ENCODE measurements around the gene SERPINB10.
"Not testable (repeated sequence)": the region's sequence is repeated elsewhere in the genome, so short reads cannot be mapped to it uniquely, and the experiment has no call there.

The SERPINB10 gene

DNA sequence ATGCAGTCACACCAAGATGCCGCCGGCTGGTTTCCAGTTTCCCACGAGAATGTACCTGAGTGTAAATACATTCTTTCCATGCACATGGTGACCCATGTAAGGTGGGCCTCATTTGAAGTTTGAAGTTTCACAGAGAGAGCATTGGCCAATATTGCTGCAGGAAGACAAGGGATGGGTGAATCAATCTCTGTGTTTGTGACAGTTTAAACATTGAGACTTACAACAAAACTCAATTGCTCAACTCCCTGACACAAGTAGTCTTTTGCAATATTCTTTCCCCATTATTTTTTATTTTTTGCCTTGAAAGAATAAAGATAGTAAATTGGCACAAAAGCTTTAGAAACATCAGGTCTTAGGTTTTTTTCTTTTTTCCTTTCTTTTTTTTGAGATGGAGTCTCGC, 15.2 kb upstream of the SERPINB10 start:
- DNase-seq (ENCODE audit: low read depth) = no peak

DNA sequence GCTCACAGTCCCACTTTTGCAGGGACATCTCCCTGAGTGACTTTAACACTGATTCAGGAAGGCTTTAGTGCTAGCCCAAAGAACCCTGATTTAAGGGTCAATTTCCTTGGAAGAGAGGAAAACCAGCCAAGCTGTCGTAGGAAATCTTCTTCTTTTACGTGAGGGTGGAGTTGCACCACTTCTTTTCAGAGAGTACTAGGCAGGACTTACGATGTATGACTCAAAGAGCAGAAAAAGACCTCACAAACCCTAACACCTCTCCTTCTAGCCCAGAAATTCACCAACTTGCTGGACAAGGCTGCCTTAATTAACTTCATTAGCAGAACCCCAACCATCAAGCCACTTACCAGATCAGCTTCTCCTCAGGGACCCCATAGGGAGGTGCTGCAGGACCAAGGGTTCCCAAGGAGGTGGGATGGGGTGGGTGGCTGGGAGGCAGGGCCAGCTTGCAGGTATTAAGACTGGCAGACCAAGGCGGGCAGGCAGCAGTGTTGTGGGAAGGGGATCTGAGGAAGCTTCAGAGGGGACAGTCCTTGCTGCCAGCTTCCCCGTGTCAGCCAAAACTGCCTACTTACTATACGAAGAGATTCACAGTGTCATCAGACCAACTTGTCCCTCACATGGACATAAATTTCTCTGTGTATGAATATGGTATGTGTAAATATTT, 13.5 kb upstream of the SERPINB10 start:
- no peak for DNase-seq (ENCODE audit: low read depth)

DNA sequence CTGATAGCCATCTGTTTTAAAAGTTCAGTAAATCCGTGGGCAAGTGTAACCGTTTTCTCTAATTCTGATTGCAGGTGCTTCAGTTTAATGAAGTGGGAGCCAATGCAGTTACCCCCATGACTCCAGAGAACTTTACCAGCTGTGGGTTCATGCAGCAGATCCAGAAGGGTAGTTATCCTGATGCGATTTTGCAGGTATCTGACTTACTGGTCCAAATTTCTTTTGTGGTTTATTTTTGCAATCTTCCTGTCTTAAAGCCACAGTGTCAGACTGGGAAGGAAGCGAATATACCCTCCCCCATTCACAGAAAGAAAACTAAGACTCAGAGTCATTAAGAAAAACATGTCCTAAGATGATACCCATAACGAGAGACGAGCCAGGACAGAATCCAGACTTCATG, 12.6 kb upstream of the SERPINB10 start:
- DNase-seq (ENCODE audit: low read depth) = no peak

DNA sequence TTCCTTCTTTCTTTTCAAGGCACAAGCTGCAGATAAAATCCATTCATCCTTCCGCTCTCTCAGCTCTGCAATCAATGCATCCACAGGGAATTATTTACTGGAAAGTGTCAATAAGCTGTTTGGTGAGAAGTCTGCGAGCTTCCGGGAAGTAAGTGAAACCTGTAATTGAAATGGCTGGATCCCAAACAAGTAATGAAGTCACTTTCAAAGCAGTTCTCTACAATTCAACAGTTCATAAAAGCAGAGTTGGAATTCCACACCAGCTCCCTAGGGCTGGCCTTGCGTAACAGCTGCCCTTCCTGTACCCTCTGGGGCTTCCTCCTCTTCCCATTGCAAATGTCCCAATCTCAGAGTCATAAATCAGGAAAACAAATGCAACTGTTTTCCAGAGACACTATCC, 10.7 kb upstream of the SERPINB10 start:
- no peak for DNase-seq (ENCODE audit: low read depth)

DNA sequence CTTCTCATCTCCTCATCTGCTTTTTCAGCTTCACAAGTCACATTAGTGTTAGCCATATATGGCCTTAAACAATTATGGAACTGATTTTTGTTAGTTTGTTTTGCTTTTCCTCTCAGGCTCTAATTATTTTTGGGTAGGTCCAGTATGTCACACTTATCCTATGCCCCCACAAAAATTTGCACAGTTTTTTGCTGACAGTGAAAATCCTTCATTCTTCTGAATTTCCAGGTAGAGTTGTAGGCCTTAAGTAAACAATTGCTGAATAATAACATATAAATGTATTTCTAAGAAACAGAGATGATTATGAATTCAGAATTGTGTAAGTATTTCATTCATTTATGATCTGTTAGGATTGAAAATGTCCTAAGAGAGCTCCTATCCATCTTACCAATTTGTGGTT, 8.6 kb upstream of the SERPINB10 start:
- DNase-seq (ENCODE audit: low read depth) = no peak

DNA sequence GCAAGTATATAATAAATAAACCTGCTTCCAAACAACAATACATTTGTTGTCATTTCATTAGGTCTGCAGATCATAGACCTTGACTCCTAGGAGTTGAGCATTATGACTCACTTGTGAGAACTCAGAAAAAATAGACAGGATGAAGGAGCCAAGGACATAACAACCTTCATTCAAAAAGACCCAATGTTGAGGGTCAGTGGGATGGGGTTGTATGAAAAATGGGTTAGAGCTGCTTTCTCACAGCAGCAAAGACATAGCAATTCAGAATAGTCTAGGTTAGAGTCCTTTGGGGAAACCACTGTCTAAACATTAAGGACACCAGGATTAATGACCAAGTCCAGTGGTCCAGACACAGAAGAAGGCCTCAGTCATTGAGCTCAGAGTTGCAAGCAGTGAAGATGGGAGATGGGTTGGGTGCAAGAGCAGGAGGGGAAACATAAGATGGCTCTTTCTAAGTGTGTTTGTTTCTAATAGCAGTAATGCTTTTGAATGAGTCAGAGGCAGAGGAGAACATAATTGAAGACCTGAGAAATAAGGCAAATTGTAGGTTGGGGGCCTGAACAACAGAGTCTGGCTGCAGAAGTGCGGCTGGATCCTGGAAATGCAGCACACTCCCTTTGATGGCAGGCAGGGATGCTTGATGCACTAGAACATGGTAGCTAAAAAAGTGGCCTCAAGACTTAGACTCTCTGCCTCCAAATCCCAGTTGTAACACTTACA, 3.7 kb upstream of the SERPINB10 start:
- DNase-seq (ENCODE audit: low read depth) = no peak

DNA sequence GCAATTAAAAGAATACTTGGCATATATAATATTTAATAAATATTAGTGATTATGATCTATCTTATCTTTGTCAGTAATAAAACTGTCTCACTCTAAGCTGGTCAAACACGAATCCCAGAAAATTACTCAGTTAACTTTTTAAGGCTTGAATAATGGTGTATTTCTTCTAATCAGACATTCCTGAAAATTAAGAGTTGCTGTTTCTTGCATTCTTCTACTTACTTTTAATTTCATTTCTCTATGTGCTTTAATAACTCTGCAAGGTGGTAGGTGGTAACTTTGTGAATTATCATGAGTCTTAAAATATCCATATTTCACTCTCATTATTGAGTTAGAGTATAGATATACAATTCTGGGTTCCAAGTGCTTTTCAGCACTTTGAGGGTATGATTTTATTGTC, 3.1 kb upstream of the SERPINB10 start:
- no peak for DNase-seq (ENCODE audit: low read depth)

DNA sequence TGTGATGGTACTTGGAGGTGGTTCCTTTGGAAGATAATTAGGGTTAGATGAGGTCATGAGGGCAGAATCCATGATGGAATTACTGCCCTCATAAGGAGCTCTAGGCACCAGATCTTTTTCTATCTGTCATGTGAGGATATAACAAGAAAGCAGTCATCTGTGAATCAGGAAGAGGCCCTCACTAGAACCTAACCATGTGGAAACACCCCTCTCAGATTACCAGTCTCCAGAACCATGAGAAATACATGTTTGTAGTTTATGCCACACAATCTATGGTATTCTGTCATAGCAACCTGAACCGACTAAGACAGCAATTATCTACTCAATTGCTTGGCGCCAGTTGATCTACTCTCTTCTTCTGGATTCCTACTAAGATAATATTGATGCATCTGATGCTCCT, 2.4 kb upstream of the SERPINB10 start:
- DNase-seq (ENCODE audit: low read depth) = no peak

DNA sequence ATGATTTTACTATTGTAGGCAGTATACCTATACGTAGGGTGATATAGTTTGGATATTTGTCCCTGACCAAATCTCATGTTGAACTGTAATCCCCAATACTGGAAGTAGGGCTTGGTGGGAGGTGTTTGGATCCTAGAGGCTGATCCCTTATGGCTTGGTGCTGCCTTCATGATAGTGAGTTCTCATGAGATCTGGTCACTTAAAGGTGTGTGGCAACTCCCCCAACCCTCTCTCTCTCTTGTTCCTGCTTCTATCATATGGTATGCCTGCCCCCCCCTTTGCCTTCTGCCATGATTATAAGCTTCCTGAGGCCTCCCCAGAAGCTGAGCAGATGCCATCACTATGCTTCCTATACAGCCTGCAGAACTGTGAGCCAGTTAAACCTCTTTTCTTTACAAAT, 1.7 kb upstream of the SERPINB10 start:
- no peak for DNase-seq (ENCODE audit: low read depth)

DNA sequence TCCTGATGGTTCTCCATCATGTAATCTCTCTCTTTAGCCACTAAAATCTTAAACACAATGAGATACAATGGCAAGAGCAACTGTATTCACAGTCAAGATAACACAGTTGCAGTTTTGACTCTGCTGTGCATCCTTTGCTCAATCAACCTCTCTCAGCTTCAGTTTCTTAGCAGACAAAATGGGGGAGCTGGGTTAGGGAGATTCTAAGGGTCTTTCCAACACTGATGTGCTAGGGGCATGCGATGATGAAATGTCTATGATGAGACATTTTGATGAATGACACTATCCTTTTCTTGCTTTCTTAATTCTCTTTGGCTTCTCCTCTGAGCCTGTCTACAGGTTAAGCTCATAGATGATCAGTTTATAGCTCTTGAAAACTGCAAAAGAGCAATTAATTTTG, 1.1 kb downstream of the SERPINB10 start:
- no peak for DNase-seq (ENCODE audit: low read depth)

DNA sequence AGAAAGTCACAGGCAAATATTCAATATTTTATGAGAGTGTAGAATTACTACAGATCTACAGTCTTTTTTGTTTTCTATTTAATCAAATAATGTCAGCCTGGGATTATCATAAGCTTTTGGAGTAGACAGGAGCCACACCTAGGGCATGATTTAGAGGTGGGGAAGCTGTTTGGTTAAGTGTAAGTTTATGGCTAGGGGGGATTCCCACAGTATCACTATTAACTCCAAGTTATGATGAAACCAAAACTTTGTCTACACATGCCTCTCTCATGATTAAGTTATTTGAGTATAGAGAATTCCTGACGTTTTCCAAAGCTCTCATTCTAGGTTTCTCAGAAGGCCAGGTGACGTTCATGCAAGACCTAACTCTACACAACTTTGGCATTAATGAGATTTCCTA, 2.1 kb downstream of the SERPINB10 start:
- DNase-seq (ENCODE audit: low read depth) = no peak

DNA sequence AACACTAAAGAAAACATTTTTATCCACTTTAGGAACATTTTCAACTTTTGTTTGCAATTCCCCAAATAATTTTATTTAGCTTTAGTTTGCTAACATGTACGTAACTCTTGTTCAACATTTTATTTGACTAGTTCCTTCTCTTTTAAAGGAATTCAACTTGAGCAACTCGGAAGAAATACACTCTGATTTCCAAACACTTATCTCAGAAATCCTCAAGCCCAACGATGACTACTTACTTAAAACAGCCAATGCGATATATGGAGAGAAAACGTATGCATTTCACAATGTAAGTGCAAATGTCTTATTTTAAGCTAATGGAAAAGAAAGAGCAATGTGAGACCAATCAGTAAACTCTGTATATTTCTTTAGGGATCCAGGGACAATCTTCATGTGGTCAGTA, 10.1 kb downstream of the SERPINB10 start:
- DNase-seq (ENCODE audit: low read depth) = no peak

DNA sequence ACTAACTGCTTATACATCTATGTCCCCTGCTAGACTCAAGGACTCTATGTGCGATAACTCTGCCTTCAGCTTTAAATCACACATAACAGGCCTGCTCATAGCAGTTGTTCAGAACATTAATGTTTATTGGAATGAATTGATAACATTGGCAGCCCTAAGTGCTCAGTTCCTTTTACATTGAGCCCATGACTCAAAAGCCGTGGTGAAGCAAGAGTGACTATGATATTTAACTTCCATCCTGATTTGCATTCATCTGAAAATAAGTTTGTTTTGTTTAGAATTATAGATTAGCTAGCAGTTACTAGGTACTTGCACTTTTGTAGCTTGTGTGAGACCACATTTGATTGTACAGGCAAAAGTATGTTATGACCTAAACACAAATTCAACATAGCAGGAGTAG, 14.3 kb downstream of the SERPINB10 start:
- no peak for DNase-seq (ENCODE audit: low read depth)

DNA sequence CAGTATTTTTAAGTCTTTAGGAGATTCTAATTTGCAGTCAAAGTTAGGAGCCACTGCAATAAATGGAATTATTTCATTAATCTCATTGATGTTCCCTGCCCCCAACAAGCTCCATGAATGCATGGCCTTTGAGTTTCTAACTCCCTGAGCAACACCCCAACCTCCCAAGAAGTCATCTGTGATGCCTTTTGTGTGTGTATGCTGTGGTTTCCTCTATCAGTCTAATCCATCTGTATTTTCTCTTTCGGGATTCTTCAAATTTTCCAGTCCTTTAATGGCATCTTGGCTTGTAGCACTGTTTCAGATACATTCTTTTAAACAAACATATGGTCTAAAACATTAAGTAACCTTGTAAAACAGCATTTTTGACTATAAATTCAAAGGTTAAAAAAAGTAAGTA, 16.8 kb downstream of the SERPINB10 start:
- DNase-seq (ENCODE audit: low read depth) = no peak

DNA sequence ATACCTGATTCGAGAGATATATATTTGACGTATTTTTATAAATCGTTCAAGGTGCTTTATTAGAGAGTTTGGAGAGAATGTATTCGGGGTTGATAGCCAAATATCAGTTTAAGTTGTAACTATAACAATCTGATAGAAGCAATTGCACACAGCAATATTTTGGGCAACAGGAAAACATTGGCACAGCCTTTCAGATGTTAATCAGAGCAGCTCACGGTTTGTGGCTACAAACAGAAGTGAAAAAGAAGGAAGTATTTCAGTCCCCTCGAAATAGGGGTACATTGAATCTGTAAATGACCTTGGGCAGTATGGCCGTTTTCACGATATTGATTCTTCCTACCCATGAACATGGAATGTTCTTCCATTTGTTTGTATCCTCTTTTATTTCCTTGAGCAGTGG, 20.6 kb downstream of the SERPINB10 start:
- no peak for DNase-seq (ENCODE audit: low read depth)

DNA sequence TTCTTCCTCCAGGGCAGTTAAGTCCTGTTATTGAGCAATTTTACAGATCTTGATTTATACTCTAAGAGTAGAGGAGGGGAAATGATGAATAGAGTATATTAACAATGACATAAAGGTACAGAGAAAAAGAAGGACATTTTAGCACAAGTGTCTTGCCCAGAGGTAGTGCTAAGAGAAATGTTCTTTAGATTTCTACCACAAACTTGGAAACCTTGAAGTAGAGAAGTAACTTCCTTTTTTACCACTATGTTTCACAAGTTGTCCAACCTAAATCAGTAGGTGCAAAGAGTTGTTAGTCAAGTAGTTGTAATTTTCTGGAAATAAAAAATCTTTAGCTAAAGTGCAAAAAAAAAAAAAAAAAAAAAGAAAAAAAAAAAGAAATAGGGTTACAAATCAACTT, 21.6 kb downstream of the SERPINB10 start:
- not testable (repeated sequence) for DNase-seq (ENCODE audit: low read depth)

DNA sequence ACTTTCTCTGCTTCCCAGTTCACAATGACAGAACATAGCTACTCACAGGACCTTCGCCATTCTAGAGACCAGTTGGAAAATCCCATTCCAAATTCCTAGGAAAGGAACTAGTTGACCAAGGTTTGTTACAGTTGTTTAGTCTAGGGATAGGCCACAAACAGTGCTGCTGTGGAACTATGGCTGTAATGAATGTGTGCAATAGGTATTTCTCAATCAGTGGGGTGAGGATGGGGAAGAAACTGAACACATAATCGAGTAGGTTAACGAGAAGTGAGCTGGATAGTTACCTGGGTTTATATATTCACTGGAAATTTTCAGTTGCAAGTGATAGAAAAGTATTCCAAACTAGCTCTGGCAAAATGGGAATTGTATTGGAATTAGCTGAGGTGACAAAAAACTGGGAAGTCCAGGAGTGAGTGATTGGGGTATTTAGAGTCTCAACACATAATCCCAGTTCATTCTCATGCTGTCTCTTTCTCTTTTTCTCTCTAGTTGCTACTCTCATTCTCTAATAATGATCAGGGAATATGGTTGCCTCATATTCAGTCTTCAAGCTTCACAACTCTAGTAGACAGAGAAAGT, 23.1 kb downstream of the SERPINB10 start:
- DNase-seq (ENCODE audit: low read depth) = no peak

DNA sequence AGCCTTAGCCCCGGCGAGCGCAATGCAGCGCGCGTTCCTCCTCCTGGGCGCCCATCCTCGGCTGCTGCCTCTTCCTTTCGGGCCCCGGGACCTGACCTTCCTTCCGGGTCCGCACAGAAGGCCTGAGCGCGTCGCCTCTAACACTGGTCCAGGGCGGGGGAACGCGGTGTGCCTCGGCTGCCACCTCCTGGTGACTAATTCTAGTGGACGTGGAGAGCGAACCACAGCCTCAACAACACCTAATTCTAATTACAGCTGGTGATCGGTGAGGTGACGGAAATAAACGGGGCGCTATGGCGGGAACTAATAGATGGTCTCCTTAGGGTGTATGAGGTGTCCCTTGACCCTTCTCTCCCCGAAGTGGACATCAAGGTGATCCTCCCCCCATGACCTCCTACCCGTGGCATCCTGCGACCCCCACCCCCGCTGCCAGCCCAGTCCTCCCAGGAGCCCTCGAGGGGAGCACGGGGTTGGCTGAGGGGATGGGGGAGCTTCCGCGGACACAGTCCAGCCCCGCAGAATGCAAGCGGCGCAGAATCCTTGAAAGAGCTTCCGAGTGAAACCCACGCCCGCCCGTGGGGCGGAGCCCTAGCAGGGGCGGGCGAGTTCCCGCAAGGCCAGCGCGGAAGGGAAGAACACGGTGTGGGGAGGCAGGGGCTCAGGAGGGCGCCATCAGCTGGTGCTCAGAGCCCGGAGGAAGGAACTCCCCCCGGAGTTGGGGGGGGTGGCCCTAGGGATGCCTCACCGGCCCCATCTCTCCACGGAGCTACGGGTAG, 28.6 kb downstream of the SERPINB10 start:
- DNase-seq (ENCODE audit: low read depth) = peak; percentile 26

DNA sequence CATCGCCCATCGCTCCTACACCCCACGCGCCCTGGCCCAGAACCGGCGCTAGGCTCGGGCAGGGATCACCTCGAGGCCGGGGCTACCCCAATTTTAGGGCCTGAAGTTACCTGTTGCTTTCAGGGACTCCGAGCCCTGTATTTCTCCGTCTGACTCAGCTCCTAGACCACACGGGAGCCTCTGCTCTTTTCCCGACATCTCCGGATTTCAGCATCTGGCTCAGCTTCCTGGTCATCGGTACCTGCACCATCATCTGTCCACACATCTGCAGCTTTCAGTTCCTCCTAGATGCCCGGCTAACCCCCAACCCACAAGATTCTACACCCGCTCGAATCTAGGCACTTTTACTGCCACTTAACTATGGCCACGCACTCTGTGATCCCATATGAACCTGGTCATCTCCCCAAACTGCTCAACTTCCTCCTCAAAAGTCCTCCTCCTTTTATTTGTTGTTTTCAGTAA, 29.2 kb downstream of the SERPINB10 start:
- DNase-seq (ENCODE audit: low read depth) = no peak

DNA sequence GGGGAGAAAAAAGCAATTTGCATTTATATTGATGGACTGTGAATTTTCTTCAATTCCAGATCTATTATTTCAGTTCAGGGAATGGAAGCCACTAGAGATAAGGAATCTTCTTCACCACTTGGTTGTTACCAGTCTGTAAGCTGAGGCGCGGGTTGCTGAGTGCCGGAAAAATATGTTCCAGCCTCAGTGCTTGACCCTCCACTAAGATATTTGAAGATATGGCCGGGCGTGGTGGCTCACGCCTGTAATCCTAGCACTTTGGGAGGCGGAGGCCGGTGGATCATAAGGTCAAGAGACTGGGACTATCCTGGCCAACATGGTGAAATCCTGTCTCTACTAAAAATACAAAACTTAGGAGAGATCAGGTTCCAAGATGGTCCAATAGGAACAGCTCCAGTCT, 32.2 kb downstream of the SERPINB10 start:
- DNase-seq (ENCODE audit: low read depth) = no peak

DNA sequence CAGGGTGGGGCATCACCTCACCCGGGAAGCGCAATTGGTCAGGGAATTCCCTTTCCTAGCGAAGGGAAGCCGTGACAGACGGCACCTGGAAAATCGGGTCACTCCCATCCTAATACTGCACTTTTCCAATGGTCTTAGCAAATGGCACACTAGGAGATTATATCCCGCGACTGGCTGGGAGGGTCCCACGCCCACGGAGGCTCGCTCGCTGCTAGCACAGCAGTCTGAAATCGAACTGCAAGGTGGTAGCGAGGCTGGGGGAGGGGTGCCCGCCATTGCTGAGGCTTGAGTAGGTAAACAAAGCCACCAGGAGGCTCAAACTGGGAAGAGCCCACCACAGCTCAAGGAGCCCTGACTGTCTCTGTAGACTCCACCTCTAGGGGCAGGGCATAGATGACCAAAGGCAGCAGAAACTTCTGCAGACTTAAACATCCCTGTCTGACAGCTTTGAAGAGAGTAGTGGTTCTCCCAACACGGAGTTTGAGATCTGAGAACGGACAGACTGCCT, 32.8 kb downstream of the SERPINB10 start:
- not testable (repeated sequence) for DNase-seq (ENCODE audit: low read depth)

DNA sequence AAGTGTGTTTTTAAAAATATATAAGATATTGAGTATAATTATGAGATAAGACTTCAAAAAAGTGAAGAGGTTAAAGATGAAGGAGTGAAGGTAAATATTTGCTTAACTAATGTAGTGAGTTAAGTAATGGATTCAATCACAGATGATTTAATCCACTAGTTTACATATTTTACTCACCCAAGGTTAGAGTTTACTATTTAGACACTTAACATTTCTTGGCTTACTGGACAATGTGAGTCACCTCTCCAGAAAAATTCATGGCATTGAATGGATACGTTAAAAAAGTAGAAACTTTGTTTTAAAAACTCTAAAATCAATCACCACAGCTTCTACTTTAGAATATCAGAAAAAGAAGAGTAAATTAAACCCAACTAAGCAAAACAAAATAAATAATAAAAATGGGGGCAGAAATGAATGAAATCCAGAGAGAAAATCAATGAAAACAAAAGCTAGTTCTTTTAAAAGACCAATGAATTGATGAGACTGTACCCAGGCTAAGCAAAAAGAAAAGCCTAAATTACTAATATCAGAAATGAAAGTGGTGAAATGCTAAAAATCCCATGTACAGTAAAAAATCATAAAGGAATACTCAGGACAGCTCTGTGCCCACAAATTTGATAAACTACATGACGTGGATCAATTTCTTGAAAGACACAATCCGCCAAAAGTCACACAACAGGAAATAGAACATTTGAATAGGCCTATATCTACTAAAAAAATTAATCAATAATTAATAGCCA, 39.5 kb downstream of the SERPINB10 start:
- no peak for DNase-seq (ENCODE audit: low read depth)

Data from stimulated activated CD4-positive, alpha-beta T cell treated with anti-CD3 and anti-CD28 coated beads, Interleukin-2, amount 100 ng/mL, for 4 hours (primary cell).